ENCODE data around the gene LHX5.
"Not testable (repeated sequence)": the region's sequence is repeated elsewhere in the genome, so short reads cannot be mapped to it uniquely, and the experiment has no call there.

LHX5 gene

DNA sequence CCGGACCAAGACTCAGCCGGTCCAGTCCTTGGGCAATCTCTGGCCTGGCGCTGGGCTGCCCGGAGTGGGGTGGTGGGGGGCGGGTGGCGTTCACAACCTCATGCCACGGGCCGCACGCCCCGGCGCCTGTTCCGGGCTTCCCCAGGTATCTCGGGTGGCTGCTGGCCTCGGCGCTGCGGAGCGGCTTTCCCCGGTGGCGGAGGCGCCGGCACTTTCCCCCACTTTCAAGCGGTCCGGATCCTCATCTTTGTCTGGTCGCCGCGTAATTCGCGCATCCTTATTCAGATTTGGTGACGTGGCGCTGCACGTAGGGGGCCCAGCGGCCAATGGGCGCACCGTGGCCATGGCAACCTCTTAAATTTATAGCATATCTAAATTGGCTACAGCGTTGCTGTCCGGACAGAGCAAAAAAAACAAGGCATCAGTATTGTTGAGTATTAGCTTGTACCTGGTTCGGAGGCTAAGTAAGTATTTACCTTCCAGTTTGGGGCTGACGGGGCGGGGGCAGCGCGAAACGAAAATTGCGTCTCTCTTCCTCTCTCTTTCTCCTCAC is at the start of gene LHX5:
LHX5 (minus strand) TSS at position 253 of the 553 bp plus-strand sequence. CDS start 373 bp downstream, outside the sequence.
- no peak for DNase-seq

DNA sequence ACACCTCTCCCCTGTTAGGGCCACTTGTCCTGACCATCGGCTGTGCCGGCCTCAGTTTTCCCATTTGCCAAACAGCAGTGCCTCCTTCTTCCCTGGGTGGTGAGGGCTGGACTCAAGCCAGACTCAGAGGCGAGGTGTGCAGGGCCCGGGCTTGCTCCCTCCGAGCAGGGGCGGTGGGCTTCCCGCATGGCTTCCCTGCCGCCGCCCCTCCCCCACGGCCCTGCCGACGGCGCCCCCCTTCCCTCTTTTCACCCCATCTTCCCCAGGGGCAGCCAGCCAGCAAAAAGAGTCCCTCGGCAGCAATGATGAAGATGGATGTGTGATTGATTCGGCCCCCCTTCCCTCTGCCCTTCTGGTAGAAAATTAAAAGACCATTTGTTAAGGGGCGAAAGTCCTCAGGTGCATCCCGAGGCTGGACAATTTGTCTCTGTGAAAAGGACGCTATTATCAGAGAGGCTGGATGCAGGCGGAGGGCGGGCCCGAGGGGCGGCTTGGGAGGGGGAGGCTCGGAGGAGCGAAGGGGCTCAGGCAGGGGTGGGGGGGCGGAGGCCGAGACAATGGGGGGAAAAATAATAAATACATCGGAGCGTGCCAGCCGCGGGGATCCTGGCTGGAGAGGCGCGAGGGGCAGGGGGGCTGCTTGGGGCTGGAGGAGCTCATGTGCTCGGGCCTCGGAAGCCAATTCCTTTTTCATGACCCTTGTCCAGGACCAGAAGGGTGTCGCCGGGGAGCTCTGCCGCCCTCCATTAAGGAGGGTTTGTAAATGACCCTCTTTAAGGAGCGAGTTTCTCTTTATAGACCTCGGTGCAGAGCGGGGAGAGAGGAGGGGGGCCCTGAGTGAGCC is 48.0 kb upstream of the LHX5 start:
- DNase-seq: no peak

DNA sequence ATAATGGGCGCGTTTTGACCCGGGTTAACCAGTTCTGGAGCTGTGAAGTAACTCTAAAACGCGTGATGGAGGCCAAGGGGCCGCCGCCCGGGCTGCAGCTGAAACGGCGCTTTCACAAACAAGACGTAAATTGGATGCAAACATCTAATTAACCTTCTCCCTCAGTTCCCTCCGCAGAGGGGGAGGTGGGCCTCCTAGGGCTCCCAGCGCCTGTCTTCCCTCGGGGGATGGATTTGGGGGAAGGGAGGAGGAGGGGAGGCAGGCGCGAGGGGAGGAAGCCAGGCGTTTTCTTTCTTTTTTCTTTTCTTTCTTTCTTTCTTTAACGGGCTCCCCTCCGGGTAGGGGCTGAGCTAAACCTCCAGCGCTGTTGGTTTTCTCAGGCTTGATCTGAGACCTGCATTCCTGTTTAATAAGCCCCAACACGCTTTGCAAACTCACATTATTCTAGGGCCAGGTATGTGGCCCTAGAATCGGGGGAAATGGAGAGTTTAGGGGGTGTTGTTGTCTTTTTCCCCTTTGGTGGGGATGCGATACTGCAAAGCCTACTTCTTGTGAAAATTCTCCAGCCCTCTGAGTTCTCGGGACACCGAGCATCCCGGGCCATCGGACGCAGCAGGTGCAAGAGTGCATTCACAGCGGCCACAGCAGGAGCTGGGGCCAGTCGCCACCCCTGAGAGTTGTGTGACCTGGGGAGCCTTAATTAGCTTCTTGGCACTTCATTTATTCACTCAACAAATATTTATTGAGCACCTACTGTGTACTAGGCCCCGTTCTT is 43.6 kb upstream of the LHX5 start:
- DNase-seq: no peak

DNA sequence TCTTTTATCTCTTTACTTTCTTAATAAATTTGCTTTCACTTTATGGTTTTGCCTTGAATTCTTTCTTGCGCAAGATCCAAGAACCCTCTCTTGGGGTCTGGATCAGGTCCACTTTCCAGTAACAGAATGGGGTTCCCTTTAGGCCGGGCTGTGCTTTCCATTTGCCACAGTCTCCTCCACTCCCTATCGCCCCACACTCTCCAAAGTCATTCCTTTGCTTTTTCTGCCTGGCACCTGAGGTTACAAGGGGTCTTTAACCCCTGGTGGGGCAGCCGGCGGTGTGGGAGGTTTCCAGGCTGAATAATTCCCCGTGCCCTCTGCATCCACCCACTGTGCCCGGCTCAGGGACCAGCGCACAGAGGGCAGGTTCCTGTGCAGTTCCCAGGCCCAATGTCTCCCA is 42.9 kb upstream of the LHX5 start:
- DNase-seq: no peak

DNA sequence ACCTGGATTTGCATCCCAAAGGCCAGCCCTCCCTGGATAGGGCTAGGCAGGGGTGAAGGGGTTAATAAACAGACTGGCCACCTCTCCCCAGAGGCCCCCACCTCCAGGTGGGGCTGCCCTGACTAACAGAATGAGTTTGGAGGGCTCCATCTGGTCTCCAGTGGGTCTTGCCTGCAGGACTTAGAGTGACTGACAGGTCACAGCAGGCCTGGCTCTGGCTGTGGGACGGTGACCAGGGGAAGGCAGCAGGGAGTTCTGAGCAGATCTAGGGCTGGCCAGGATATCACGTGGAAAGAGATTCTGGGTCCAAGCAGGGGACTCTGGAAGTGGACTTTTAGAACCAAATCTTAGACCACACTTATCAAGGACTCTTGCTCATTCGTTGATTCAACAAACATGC is 40.9 kb upstream of the LHX5 start:
- no peak for DNase-seq

DNA sequence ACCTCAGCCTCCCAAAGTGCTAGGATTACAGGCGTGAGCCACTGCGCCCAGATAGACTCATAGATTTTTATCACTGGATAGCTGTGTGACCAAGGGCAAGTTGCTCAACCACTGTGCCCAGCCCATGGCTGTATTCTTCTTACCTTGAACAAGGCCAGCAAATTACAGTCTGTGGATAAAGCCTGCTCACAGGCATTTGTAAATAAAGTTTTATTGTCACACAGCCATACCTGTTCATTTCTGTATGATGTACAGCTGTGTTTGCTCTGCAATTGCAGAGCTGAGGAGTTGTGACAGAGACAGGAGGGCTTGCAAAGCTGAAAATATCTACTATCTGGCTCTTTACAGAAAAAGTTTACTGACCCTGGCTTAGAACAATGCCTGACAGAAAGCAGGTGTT is 35.2 kb upstream of the LHX5 start:
- DNase-seq: no peak

DNA sequence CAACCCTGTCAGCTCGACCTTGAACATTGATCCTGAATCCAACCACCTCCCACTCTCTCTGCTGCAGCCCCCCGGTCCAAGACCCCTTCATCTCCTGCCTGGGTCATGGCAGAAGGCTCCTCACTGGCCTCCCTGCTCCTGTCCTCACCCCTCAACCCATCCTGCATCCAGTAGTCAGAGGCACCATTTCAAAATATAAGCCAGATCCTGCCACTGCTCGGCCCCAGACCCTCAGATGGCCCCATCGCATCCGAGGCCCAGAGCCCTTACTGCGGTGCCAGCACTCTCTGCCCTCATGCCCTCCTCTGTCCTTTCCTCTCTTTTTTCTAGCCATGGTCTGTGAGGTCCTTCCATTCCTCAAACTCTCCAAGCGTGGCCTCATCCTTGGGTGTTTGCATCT is 34.3 kb upstream of the LHX5 start:
- DNase-seq: no peak

DNA sequence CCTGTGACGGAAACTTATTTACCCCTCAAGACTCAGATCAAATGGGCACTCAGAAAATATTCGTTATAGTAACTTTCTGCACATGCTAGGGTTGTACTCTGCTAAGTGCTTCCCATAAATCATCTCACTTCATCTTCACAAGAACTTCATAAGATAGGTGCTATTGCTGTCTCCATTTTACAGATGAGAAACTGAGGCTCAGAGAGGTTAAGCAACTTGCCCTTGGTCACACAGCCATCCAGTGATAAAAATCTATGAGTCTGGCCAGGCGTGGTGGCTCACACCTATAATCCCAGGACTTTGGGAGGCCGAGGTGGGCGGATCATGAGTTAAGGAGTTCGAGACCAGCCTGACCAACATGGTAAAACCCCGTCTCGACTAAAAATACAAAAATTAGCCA is 33.2 kb upstream of the LHX5 start:
- DNase-seq: no peak

DNA sequence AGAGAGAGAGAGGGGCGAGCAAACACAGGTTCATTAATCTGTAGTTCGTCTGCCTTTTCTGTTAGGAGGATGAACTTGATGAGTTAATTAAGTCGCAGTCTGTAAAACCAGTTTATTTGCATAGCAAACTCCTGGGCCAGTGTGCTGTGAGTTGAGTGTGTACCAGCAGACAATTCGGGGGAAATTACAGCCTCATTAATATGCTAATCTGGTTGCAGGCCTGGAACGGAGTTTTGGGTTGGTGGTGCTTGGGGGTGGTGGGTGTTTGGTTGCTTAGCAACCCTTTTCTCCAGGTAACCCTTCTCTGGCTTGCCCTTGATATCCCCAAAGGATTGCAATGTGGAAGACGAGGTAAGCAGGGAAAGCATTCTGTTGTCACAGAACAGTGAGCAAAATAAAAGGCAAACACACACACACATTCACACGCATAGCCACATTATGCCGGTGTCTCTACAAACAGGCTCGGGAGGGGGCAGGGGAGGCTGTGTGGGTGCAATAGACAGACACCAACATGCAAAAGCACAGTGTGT is 29.2 kb upstream of the LHX5 start:
- no peak for DNase-seq

DNA sequence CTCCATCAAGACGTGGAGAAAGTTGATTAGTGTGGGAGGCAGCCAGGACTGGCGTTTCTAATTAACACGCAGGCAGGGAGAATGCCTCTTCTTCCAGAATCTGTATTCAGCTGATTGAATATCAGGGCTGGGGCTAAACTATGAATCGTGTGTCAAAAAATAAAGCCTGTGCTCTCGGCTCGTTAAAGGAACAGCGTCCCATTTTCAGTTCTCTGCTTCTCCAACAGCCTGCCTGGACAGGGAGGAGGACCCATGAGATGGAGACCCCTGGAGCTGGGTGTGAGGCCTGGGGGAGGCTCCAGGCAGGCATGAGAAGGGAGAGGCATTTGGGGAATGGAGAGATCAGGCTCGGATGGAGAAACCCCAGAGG is 28.6 kb upstream of the LHX5 start:
- DNase-seq: no peak

DNA sequence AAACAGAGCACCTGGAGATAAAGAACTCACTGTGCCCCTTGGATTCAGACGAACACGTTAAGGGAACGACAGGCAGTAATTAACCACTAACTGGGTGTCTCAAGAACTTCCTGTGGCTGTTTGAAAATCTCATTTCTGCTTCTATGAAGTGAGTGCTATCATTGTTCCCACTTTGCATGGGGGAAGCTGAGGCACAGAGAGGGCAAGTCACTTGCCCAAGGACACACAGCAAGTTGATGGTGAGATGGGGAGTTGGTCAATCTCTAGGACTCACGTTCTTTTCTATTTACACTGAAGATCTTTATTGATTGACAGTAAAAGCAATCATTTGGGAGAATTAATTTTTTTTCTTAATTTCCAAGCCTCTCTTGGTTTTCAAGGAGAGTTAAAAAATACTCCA is 26.8 kb upstream of the LHX5 start:
- DNase-seq: no peak

DNA sequence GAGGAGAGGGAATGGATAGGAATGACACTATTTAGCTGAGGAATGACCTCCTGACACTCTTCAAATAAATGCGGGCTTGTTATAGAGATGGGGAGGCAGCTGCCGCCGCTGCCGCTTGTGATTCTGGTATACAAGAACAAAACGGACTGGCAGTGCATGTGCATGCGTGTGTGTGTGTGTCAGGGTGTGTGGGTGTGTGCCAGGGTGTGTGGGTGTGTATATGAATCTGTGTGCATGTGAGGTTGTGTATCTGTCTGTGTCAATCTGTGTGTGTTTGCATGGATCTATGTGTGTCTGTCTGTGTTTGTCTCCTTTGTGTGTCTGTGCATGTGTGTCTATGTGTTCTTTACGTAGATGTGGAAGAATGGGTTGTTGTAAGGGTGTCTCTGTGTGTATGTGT is 26.0 kb upstream of the LHX5 start:
- DNase-seq: no peak

DNA sequence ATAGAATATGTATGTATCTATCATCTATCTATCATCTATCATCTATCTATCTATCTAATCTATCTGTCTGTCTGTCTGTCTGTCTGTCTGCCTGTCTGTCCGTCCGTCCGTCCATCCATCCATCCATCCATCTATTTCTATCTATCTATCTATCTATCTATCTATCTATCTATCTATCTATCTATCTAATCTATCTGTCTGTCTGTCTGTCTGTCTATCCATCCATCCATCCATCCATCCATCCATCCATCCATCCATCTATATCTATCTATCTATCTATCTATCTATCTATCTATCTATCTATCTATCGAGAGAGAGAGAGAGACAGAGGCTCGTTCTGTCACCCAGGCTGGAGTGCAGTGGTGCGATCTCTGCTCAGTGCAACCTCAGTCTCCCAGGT is 24.3 kb upstream of the LHX5 start:
- DNase-seq: not testable (repeated sequence)

DNA sequence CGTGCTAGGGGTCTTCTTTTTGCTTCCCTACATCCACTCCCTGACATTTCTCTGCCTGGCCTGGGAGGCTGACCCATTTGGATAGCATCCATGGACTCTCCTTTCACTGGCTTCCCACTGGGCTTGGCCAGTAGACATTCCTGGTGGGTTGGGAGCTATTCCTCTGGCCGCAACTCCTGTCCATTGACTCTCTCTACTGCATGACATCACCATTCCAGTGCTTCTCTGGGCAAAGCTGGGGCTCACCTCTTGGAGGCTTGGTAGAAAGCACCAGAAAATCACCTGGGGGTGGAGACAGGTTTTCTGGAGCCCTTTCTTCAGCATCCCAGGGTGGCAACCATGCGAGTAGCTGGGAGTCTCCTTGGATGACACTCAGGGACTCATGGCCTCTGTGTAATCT is 16.7 kb upstream of the LHX5 start:
- DNase-seq: no peak

DNA sequence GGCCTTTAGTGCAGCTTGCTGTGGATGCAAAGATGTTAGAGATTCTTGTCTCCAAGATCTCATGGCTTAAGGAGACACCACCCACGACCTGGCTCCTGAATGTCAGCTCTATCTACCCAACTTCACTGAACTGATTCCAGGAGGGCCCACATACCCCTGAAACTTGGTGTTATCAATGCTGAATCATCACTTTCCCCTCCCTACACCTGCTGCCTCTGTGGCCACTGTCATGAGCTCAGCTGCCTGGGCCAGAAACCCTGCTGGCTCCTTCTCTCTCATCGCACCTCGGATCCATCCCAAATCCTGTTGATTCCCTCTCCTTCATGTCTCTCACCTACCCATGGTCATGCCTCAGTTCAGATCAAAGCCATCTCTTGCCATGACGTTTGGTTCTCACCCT is 15.1 kb upstream of the LHX5 start:
- no peak for DNase-seq

DNA sequence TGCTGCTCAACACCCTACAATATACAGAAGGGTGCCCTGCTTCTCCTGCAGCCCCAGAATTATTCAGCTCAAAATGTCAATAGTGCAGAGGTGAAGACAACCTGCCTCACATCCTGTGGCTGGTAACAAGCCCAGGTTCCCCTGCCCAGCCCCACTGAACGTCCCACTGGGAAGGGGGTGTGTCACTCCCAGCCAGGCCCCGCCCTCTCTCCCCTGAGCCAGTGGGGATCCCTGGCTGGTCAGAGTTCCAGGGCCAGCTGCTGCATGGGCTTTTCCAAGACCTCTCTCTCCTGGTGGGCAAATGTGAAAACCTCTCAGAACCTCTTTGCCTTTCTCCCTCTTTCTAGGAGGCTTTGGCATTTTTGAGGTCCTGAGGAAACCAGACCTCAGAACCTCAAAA is 13.7 kb upstream of the LHX5 start:
- DNase-seq: no peak

DNA sequence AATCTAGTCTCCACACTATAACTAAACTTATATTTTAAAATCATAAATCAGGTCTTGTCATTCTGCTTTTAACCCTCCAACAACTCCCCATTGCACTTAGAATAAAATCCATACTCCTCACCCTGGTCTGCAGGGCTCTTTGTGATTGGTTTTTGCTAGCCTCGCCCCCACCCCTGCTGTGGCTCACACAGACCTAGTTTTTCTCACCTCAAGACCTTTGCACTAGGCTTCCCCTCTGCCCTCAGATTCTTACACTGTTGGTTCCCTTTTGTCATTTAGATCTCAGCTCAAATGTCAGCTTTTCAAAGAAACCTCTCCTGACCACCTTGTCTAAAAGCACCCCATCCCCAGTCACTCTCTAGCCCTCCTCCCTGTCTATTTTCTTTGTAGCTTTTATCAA is 10.7 kb upstream of the LHX5 start:
- DNase-seq: no peak

DNA sequence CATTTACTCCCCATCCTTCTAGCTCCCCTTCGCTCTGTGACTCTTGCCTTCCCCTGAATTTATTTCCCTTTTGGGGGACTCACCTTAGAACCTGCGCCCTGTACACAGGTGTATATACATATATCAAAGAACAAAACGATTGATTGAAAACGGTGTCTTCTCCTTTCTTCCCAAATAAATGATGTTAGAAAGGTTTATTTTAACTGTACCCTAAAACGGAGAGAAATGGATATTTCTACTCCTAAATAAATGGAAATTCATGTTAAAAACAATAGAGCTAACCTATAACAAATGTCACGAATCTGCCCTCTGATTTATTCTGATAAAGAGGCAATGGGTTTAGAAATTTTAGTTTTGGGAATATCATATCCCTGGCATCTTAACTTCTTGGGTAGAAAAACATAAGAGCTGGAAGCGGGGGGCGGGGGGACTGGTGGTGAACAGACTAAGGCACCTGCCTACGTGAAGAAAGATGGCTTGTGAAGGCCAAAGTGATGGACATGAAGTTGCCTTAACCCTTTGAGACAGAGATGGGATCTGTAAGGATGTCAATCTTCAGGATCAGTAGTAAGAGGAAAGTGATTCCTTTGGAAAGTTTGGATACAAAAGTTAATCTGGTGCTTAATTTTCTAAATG is 8.8 kb upstream of the LHX5 start:
- no peak for DNase-seq

DNA sequence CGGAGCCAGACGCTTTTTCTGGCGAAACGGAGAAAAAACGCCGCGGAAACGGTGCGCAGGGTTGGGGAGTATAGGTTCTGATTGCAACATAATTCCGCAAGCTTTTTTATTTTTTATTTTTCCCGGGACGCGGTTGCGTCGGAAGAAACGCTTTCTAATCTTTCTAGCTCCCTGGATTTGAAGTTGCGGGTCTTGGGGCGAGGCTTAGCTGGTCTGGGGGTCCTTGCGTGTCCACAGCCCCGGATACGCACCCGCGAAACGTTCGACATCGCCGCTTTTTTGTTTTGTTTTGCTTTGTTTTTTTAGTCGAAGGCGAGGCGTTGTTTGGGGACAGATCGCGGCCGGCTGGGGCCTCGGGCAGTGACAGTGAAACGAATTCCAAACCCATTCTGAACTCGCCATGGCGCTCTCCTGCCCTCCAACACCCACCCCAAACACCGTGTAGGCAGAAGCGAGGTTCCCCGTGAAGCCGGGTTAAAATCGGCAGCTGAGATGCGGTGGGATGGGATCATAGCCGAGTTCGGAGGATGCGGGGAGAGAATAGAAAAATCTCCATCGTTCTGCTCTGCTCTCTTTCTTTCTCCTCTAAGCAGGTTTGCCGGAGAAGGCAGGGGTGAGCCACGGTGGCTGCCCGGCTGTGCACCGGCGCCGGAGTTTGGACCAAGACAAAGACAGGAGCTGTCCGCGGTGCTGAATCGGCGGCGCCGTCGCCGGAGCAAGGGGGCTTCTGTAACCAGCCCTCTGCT is 8.1 kb upstream of the LHX5 start:
- DNase-seq: peak; percentile 42 to 51

DNA sequence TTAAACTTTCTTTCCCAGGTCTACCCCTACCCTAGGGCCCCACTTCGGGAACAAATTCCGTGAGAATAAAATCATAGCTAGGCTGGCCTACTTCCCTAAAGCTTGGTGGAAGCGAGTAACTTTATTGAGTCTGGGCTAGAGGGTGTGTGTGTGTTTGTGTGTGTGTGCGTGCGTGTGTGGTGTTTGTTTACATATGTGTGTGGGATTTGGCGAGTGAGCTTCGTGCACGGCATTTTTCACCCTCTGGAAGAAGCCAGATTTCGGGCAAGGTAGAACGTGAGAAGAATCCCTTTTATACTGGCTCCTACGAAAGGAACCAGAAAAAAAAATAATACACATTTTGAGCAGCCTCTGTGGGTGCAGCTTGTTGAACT is 7.5 kb upstream of the LHX5 start:
- DNase-seq: no peak

DNA sequence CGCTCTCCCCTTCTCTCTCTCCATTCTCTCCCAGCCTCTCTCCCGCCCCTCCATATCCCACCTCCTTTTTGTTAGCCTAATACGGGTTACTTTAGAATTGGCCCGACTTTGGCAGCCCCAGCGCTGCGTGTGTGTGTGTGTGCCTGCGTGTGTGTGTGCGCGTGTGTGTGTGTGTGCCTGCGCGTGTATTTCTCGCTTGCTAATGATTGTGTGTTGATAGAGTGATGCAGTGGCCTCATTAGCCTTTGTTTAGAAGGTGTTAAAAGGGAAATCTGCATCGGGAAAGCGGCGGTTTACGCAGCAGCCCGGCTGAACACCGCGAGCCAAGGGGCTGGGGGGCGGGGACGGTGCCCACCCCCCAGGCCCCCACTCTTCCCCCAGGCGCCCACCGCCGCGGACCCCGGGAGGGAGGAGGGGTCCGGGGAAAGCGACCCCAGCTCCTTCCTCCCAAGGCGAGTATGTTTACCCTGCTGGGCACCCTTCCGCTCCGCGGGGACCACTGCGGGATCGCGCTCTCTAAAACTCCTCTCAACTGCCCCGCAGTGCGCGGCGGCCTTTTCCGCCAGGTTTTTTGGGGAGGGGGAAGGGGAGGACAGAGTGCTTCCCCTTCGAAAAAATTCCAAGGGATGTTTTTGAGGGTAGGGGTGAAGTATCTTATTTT is 6.8 kb upstream of the LHX5 start:
- no peak for DNase-seq

DNA sequence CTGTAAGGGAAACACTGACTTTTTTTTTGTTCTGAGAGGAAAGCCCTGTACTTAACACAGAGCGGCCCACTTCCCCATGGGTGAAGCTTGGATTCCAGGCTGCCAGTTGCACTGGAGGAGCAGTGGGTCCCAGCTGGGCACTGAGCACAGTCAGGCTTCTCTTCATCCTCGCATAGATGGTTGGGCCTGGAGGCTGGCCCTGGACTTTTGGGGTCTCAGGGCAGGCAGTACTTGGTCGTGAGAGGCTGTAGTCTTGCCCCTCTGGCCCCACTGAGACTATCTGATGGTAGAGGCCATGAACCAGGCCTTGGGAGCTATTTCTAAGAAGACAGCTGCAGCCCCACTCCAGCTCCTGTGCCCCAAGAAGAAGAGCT is 6.2 kb upstream of the LHX5 start:
- DNase-seq: no peak
